Panc1 (cell line): Measurements from ENCODE around the gene LDLRAD4.

Experiments
- CTCF ChIP-seq: fragments of 450-650 bp; IDR thresholded peaks from 2 replicates; pipeline ENCODE4 v1.5.1; 2017; ENCODE audit warnings: mild to moderate bottlenecking
- POLR2AphosphoS5 ChIP-seq: IDR thresholded peaks from 2 replicates; pipeline ENCODE4 v1.6.1; 2012; ENCODE audit warnings: mild to moderate bottlenecking, low read depth, low read length, moderate library complexity
- REST ChIP-seq, 2 experiments: IDR thresholded peaks; 2 replicates each; pipeline ENCODE4 v1.6.1; 2011 to 2012; ENCODE audit warnings: low read depth in 2 of 2, control low read depth in 1 of 2, low read length in 1 of 2, mild to moderate bottlenecking in 1 of 2, moderate library complexity in 1 of 2; ENCODE audit not compliant: insufficient read depth in 1 of 2
- SIN3A ChIP-seq: IDR thresholded peaks from 2 replicates; pipeline ENCODE4 v1.6.1; 2012; ENCODE audit warnings: low read depth, mild to moderate bottlenecking, low read length, moderate library complexity, borderline replicate concordance; ENCODE audit not compliant: insufficient read depth
- TCF7L2 ChIP-seq: IDR thresholded peaks from 2 replicates; pipeline ENCODE4 v1.6.1; 2011; ENCODE audit warnings: mild to moderate bottlenecking, low read depth, low read length, inconsistent platforms

- TF ChIP-seq CTCF (no peak), REST (IDR thresholded peaks at IDR 0.05; ENCODE audit: insufficient read depth in 1 of 2, low read depth in 2 of 2, low read length in 1 of 2) (no peak), POLR2AphosphoS5 (no peak), SIN3A (no peak), TCF7L2 (no peak)
Measured at GRCh38 chr18:13398631-13399030, 180.1 kb downstream of the LDLRAD4 start.
